PC-9 (cell line): ENCODE results near the gene RTKN2. TPM values are rescaled to one million over a fixed set of nuclear protein-coding genes. Genes with fewer than 3 reads are reported as not detected.

Experiments
- BruUV-seq: library from RNA; stranded (reverse); fragments of 400-500 nt; replicated peaks from 2 replicates; lab custom pipeline; 2021; lab: Mats Ljungman, UMichigan
- CTCF ChIA-PET: fragments of 300-600 bp; sonication (Branson Sonifier 250); formaldehyde crosslinking; loops from one replicate; lab custom pipeline; 2022; ENCODE audit warnings: antibody characterized with exemption; lab: Charles Lee
- POLR2A ChIA-PET: fragments of 300-600 bp; sonication (Branson Sonifier 250); formaldehyde crosslinking; loops from one replicate; lab custom pipeline; 2022; ENCODE audit warnings: antibody characterized with exemption; ENCODE audit not compliant: unreplicated experiment; lab: Charles Lee
- DNase-seq, 2 experiments: peaks; one replicate each; pipeline versions ENCODE4 v3.0.0 to v3.0.0-alpha.2; 2015 to 2022; ENCODE audit warnings: mixed read lengths in 1 of 2
- H2AFZ ChIP-seq: fragments of 200-600 bp; sonication (generic); 2 replicates; pipeline ENCODE4 v1.8.1; 2017; ENCODE audit warnings: antibody characterized with exemption
- H3F3A ChIP-seq: fragments of 200-600 bp; sonication (generic); 2 replicates; pipeline ENCODE4 v1.8.1; 2017; ENCODE audit warnings: antibody characterized with exemption, mild to moderate bottlenecking, low read depth; ENCODE audit not compliant: insufficient read depth
- H3K27ac ChIP-seq: fragments of 200-600 bp; sonication (generic); 2 replicates; pipeline ENCODE4 v1.6.1; 2016; ENCODE audit warnings: mixed run types
- H3K27me3 ChIP-seq: fragments of 200-600 bp; sonication (generic); 2 replicates; pipeline ENCODE4 v1.6.1; 2016; ENCODE audit warnings: low read depth, mixed run types; ENCODE audit not compliant: insufficient read depth
- H3K36me3 ChIP-seq: fragments of 200-600 bp; sonication (generic); 2 replicates; pipeline ENCODE4 v1.6.1; 2016; ENCODE audit warnings: low read depth, mixed run types
- H3K4me1 ChIP-seq: fragments of 200-600 bp; sonication (generic); replicated peaks from 2 replicates; pipeline ENCODE4 v1.6.1; 2016; ENCODE audit warnings: mixed run types; ENCODE audit not compliant: insufficient read depth
- H3K4me2 ChIP-seq: fragments of 200-600 bp; sonication (generic); 2 replicates; pipeline ENCODE4 v1.6.1; 2017; ENCODE audit warnings: mixed run types
- H3K4me3 ChIP-seq: fragments of 200-600 bp; sonication (generic); 2 replicates; pipeline ENCODE4 v1.6.1; 2016; ENCODE audit warnings: mixed run types
- H3K79me2 ChIP-seq: fragments of 200-600 bp; sonication (generic); 2 replicates; pipeline ENCODE4 v1.6.1; 2017; ENCODE audit warnings: low read depth, mixed run types
- H3K9me2 ChIP-seq: fragments of 200-600 bp; sonication (generic); 2 replicates; pipeline ENCODE4 v1.8.1; 2017; ENCODE audit warnings: mild to moderate bottlenecking; ENCODE audit not compliant: insufficient read depth
- H3K9me3 ChIP-seq: fragments of 200-600 bp; sonication (generic); 2 replicates; pipeline ENCODE4 v1.8.1; 2016; ENCODE audit warnings: low read depth; ENCODE audit not compliant: insufficient read depth
- H4K20me1 ChIP-seq: fragments of 200-600 bp; sonication (generic); 2 replicates; pipeline ENCODE4 v1.8.1; 2017; ENCODE audit not compliant: insufficient read depth
- EZH2 ChIP-seq: fragments of 200-600 bp; sonication (generic); IDR thresholded peaks from 2 replicates; pipeline ENCODE4 v1.8.0; 2017; ENCODE audit warnings: antibody characterized with exemption, low read depth
- intact Hi-C: fragments of 100-400 bp; cut with micrococcal nuclease; formaldehyde crosslinking; loops from one replicate; pipeline ENCODE4 v1.10.0; 2022; ENCODE audit not compliant: unreplicated experiment
- total RNA-seq: library from RNA; stranded (reverse); gene quantifications from 2 replicates; pipeline ENCODE4 v1.2.3, GENCODE V29; 2021
- TF ChIP-seq, protein P1 (sequence below): fragments of 200-600 bp; sonication (generic); conservative IDR thresholded peaks from 2 replicates; pipeline ENCODE4 v1.6.1; 2017; ENCODE audit warnings: mixed run types, antibody characterized with exemption, mild to moderate bottlenecking, moderate library complexity

The RTKN2 gene
- total RNA-seq, 1 experiment from 2014 or later, result 18.5 TPM

DNA sequence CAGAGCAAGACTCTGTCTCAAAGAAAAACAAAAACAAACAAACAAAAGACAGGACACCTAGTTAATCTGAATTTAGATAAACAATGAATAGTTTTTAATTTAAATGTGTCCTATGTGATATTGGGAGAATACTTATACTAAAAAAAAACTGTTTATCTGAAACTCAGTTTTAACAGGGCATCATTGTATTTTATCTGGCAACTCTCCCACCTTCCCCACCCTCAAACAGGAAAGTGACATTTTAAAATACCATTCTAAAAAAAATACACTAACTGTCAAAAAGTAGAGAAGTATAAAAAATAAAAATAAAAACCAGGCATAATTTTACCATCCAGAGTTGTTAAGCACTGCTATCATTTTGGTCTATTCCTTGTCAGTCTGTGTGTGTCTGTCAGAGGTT lies 119.0 kb downstream of the RTKN2 start:
- H3K4me3 ChIP-seq, result no peak overlapping the region
- H3K4me1 ChIP-seq, result no peaks in the 10 kb centered on the region
- no peaks in the 10 kb centered on the region for H3K79me2 ChIP-seq
- no peaks in the 10 kb centered on the region for H3K27me3 ChIP-seq
- no peak overlapping the region for H3K4me2 ChIP-seq
- intact Hi-C loops, result no loop called here
- H3K36me3 ChIP-seq, result no peaks in the 10 kb centered on the region
- CTCF ChIA-PET, result no interaction called here
- H3K9me2 ChIP-seq, result no peaks in the 10 kb centered on the region
- DNase-seq, result no peak
- H4K20me1 ChIP-seq, result no peaks in the 10 kb centered on the region
- H3K27ac ChIP-seq, result no peak overlapping the region
- no peak for TF ChIP-seq EZH2
- TF ChIP-seq, protein P1, sequence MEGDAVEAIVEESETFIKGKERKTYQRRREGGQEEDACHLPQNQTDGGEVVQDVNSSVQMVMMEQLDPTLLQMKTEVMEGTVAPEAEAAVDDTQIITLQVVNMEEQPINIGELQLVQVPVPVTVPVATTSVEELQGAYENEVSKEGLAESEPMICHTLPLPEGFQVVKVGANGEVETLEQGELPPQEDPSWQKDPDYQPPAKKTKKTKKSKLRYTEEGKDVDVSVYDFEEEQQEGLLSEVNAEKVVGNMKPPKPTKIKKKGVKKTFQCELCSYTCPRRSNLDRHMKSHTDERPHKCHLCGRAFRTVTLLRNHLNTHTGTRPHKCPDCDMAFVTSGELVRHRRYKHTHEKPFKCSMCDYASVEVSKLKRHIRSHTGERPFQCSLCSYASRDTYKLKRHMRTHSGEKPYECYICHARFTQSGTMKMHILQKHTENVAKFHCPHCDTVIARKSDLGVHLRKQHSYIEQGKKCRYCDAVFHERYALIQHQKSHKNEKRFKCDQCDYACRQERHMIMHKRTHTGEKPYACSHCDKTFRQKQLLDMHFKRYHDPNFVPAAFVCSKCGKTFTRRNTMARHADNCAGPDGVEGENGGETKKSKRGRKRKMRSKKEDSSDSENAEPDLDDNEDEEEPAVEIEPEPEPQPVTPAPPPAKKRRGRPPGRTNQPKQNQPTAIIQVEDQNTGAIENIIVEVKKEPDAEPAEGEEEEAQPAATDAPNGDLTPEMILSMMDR, result no peak
- POLR2A ChIA-PET, result interaction anchor here (0.7 kb wide), 1 partner anchor 33 kb away, joined by 3 read pairs; no protein-coding TSS in a partner anchor
- H2AFZ ChIP-seq, result no peak overlapping the region
- H3K9me3 ChIP-seq, result no peaks in the 10 kb centered on the region
- no TSS peak for BruUV-seq
- no peaks in the 10 kb centered on the region for H3F3A ChIP-seq

DNA sequence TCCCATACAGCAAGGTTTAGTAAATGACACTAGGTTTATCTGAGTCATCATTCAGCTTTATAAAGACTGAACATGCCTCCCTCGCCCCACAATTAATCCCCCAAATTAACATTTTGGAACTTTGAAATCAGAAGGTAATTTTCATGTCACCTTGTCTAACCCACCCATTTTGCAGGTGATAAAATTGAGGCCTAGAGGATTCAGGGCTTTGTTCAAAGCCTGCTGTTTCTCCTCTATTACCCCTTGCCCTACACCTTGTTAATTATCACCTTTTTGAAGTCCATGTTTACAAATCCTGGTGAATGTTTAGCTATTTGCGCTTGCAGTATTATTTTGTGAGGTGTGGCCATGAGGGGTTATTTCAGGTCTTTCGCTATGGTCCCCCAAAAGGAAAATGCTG lies 120.5 kb downstream of the RTKN2 start:
- CTCF ChIA-PET, result no interaction called here

DNA sequence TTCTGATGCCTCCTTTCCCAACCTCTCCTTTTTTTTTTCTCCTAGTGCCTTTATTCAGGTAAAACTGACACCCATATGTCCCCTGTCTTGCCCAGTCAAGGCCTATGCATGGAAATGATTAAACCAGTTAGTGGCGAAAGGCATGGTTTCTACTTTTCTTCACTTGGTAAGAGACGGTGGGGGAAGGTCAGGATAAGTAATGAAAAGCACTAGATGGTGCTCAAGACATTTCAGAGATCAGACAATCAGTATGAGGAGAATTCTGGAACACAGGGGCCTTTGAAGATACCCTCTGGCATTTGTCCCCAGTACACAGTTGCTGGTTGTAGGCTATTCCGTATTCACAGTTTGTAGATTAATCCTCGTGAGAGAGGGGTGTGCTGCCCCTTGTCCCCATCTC lies 121.2 kb downstream of the RTKN2 start:
- peaks cover 7% of the 10 kb centered on the region; the same call in 1 of the 2 replicates for H3K9me3 ChIP-seq
- H3K9me2 ChIP-seq, result no peaks in the 10 kb centered on the region
- H4K20me1 ChIP-seq, result no peaks in the 10 kb centered on the region
- no peaks in the 10 kb centered on the region for H3K36me3 ChIP-seq
- no peak for TF ChIP-seq EZH2
- TF ChIP-seq, protein P1, result no peak
- BruUV-seq, result no TSS peak
- H2AFZ ChIP-seq, result no peak overlapping the region
- H3K4me1 ChIP-seq, result no peaks in the 10 kb centered on the region
- intact Hi-C loops, result no loop called here
- DNase-seq, result no peak
- H3K4me2 ChIP-seq, result no peak overlapping the region
- ChIA-PET CTCF (no interaction called here), POLR2A (no interaction called here)
- H3F3A ChIP-seq, result no peaks in the 10 kb centered on the region
- H3K4me3 ChIP-seq, result no peak overlapping the region
- no peaks in the 10 kb centered on the region for H3K27me3 ChIP-seq
- H3K27ac ChIP-seq, result no peak overlapping the region
- no peaks in the 10 kb centered on the region for H3K79me2 ChIP-seq

More for the DNA sequence above, 120.5 kb downstream of the RTKN2 start:
- Histone ChIP-seq H3K27ac (no peak overlapping the region), H3F3A (no peaks in the 10 kb centered on the region), H4K20me1 (no peaks in the 10 kb centered on the region), H3K27me3 (no peaks in the 10 kb centered on the region), H3K4me2 (no peak overlapping the region), H3K4me3 (no peak overlapping the region), H2AFZ (no peak overlapping the region), H3K9me3 (no peaks in the 10 kb centered on the region), H3K79me2 (no peaks in the 10 kb centered on the region), H3K36me3 (no peaks in the 10 kb centered on the region), H3K4me1 (no peaks in the 10 kb centered on the region), H3K9me2 (no peaks in the 10 kb centered on the region)
- intact Hi-C loops, result no loop called here
- no peak for DNase-seq
- TF ChIP-seq, protein P1, result no peak
- no peak for TF ChIP-seq EZH2
- POLR2A ChIA-PET, result no interaction called here
- no TSS peak for BruUV-seq
